H1 (cell line): ENCODE measurements around the gene API5. TPM values are rescaled to one million over a fixed set of nuclear protein-coding genes. Genes with fewer than 3 reads are reported as not detected.
"Not testable (repeated sequence)": the region's sequence is repeated elsewhere in the genome, so short reads cannot be mapped to it uniquely, and the experiment has no call there.

Experiments used
- CTCF ChIA-PET: fragments of 300-600 bp; sonication (Branson Sonifier 250); formaldehyde crosslinking; loops from one replicate; lab custom pipeline; 2021; ENCODE audit not compliant: partially characterized antibody; lab: Charles Lee
- POLR2A ChIA-PET: fragments of 300-600 bp; sonication (Branson Sonifier 250); formaldehyde crosslinking; loops from one replicate; lab custom pipeline; 2021; ENCODE audit warnings: inconsistent platforms; ENCODE audit not compliant: partially characterized antibody; lab: Charles Lee
- DNase-seq, 2 experiments: peaks; one replicate each; pipeline versions ENCODE4 v3.0.0 to v3.0.0-alpha.2; 2010 to 2022; ENCODE audit warnings: low spot score in 2 of 2, low read depth in 1 of 2, mixed read lengths in 1 of 2
- FAIRE-seq: peaks from 2 replicates; lab custom pipeline; 2011; peaks lifted over from hg19 to GRCh38; lab: Jason Lieb, UNC
- H2AFZ ChIP-seq: 2 replicates; pipeline ENCODE4 v1.8.1; 2012; ENCODE audit warnings: low read length, inconsistent platforms
- H2AK5ac ChIP-seq: 2 replicates; pipeline ENCODE4 v1.6.1; 2013; ENCODE audit warnings: low read depth, low read length
- H2BK120ac ChIP-seq: replicated peaks from 2 replicates; pipeline ENCODE3; 2013; ENCODE audit warnings: low read depth, low read length, inconsistent platforms
- H2BK12ac ChIP-seq: 2 replicates; pipeline ENCODE4 v1.6.1; 2013; ENCODE audit warnings: low read depth, low read length
- H2BK15ac ChIP-seq: 2 replicates; pipeline ENCODE4 v1.6.1; 2013; ENCODE audit warnings: low read length
- H2BK20ac ChIP-seq: 2 replicates; pipeline ENCODE4 v1.6.1; 2013; ENCODE audit warnings: low read length
- H2BK5ac ChIP-seq: 2 replicates; pipeline ENCODE4 v1.6.1; 2013; ENCODE audit warnings: low read depth, low read length
- H3K14ac ChIP-seq: 2 replicates; pipeline ENCODE4 v1.6.1; 2013; ENCODE audit warnings: inconsistent platforms; ENCODE audit not compliant: insufficient read length
- H3K18ac ChIP-seq: 2 replicates; pipeline ENCODE4 v1.6.1; 2013; ENCODE audit warnings: low read length; ENCODE audit errors: extremely low read depth
- H3K23ac ChIP-seq: 2 replicates; pipeline ENCODE4 v1.6.1; 2013; ENCODE audit warnings: inconsistent platforms; ENCODE audit not compliant: insufficient read length
- H3K23me2 ChIP-seq: 2 replicates; pipeline ENCODE4 v1.6.1; 2013; ENCODE audit warnings: low read depth, low read length
- H3K27ac ChIP-seq: 2 replicates; pipeline ENCODE4 v1.6.1; 2011; ENCODE audit warnings: low read depth, low read length, inconsistent platforms
- H3K27me3 ChIP-seq, 4 experiments: replicated peaks in 1 of 4; 1 replicate in 1 of 4; 2 replicates in 3 of 4; pipeline versions ENCODE4 v1.6.1 to v1.8.1; 2011 to 2013; ENCODE audit warnings: low read length in 3 of 4, mild to moderate bottlenecking in 3 of 4, inconsistent platforms in 2 of 4, mixed read lengths in 2 of 4, moderate library complexity in 1 of 4; ENCODE audit not compliant: control insufficient read depth in 3 of 4, insufficient read depth in 3 of 4; ENCODE audit errors: extremely low read depth in 1 of 4
- H3K36me3 ChIP-seq, 4 experiments: 2 replicates each; pipeline versions ENCODE4 v1.6.1 to v1.8.1; 2011 to 2013; ENCODE audit warnings: mild to moderate bottlenecking in 4 of 4, low read length in 3 of 4, moderate library complexity in 2 of 4, control low read depth in 1 of 4, inconsistent platforms in 1 of 4; ENCODE audit not compliant: insufficient read depth in 4 of 4, control insufficient read depth in 2 of 4
- H3K4ac ChIP-seq: replicated peaks from 2 replicates; pipeline ENCODE3; 2013; ENCODE audit warnings: low read length, low read depth, mixed read lengths, inconsistent platforms; ENCODE audit not compliant: insufficient read length
- H3K4me1 ChIP-seq, 4 experiments: replicated peaks in 1 of 4; 1 replicate in 1 of 4; 2 replicates in 3 of 4; pipeline versions ENCODE4 v1.6.1 to v1.8.1; 2011 to 2013; ENCODE audit warnings: low read length in 3 of 4, inconsistent platforms in 2 of 4, mixed read lengths in 1 of 4; ENCODE audit not compliant: insufficient read depth in 4 of 4, control insufficient read depth in 3 of 4
- H3K4me2 ChIP-seq, 2 experiments: 2 replicates each; pipeline versions ENCODE4 v1.6.1 to v1.8.1; 2011 to 2013; ENCODE audit warnings: low read depth in 2 of 2, low read length in 2 of 2, control low read depth in 1 of 2, inconsistent platforms in 1 of 2, mild to moderate bottlenecking in 1 of 2; ENCODE audit not compliant: insufficient read depth in 1 of 2
- H3K4me3 ChIP-seq, 4 experiments: fragments of 200-600, 300-600 bp in 1 of 4; sonication (generic), shearing (Covaris generic), sonication (Bioruptor Twin) in 1 of 4; 2 replicates each; pipeline versions ENCODE4 v1.5.1 to v1.8.1; 2011 to 2016; ENCODE audit warnings: low read length in 4 of 4, low read depth in 3 of 4, control low read depth in 2 of 4, inconsistent platforms in 2 of 4, mild to moderate bottlenecking in 2 of 4, mixed read lengths in 1 of 4, moderate library complexity in 1 of 4; ENCODE audit not compliant: insufficient read depth in 2 of 4; ENCODE audit errors: extremely low read depth in 1 of 4
- H3K56ac ChIP-seq: replicated peaks from 2 replicates; pipeline ENCODE3; 2013; ENCODE audit warnings: low read depth, mild to moderate bottlenecking, mixed read lengths, low read length, inconsistent platforms; ENCODE audit not compliant: insufficient read length
- H3K79me1 ChIP-seq: 2 replicates; pipeline ENCODE4 v1.6.1; 2013; ENCODE audit warnings: low read depth, low read length, control low read depth
- H3K79me2 ChIP-seq, 2 experiments: 2 replicates each; pipeline versions ENCODE4 v1.6.1 to v1.8.1; 2012 to 2013; ENCODE audit warnings: low read length in 2 of 2, mild to moderate bottlenecking in 2 of 2, inconsistent platforms in 1 of 2; ENCODE audit not compliant: insufficient read depth in 2 of 2, control insufficient read depth in 1 of 2
- H3K9ac ChIP-seq, 4 experiments: replicated peaks in 1 of 4; 1 replicate in 1 of 4; 2 replicates in 3 of 4; pipeline versions ENCODE4 v1.6.1 to v1.8.1; 2011 to 2013; ENCODE audit warnings: low read depth in 3 of 4, low read length in 3 of 4, control low read depth in 2 of 4, mild to moderate bottlenecking in 2 of 4, moderate library complexity in 2 of 4, inconsistent platforms in 1 of 4; ENCODE audit errors: extremely low read depth in 1 of 4
- H3K9me3 ChIP-seq, 2 experiments: 2 replicates each; pipeline versions ENCODE4 v1.6.1 to v1.8.1; 2012 to 2013; ENCODE audit warnings: mild to moderate bottlenecking in 2 of 2, moderate library complexity in 2 of 2, control low read depth in 1 of 2, inconsistent platforms in 1 of 2, low read depth in 1 of 2, low read length in 1 of 2, mixed read lengths in 1 of 2; ENCODE audit not compliant: insufficient read depth in 2 of 2
- H4K20me1 ChIP-seq, 2 experiments: replicated peaks in 1 of 2; 2 replicates each; pipeline versions ENCODE3 to v1.8.1; 2011 to 2013; ENCODE audit warnings: inconsistent platforms in 2 of 2, low read length in 2 of 2, mild to moderate bottlenecking in 1 of 2; ENCODE audit not compliant: insufficient read depth in 2 of 2, control insufficient read depth in 1 of 2
- H4K5ac ChIP-seq: 2 replicates; pipeline ENCODE4 v1.6.1; 2013; ENCODE audit warnings: low read length, low read depth, mixed read lengths, inconsistent platforms; ENCODE audit not compliant: insufficient read length
- H4K8ac ChIP-seq: 2 replicates; pipeline ENCODE4 v1.8.0; 2013; ENCODE audit warnings: mild to moderate bottlenecking, moderate library complexity, low read length, inconsistent platforms; ENCODE audit not compliant: insufficient read depth; ENCODE audit errors: extremely low read depth
- H4K91ac ChIP-seq: replicated peaks from 2 replicates; pipeline ENCODE3; 2013; ENCODE audit warnings: low read length, mixed read lengths, inconsistent platforms; ENCODE audit not compliant: insufficient read length
- POLR2A ChIP-seq, 2 experiments: IDR thresholded peaks; 1 replicate in 1 of 2; 2 replicates in 1 of 2; pipeline ENCODE4 v1.6.1; 2011; ENCODE audit warnings: low read depth in 2 of 2, low read length in 2 of 2, mild to moderate bottlenecking in 2 of 2; ENCODE audit errors: control extremely low read depth in 1 of 2
- WGBS, 2 experiments: shearing (Covaris generic) in 1 of 2; methylation state at CpG; one replicate each; pipeline versions ENCODE4 v1.1.6 to v1.1.7; 2013 to 2015; ENCODE audit warnings: low lambda C conversion rate in 2 of 2, mixed read lengths in 2 of 2, inconsistent platforms in 1 of 2, low coverage in 1 of 2, missing lambda C conversion rate in 1 of 2; ENCODE audit not compliant: insufficient replicate concordance in 2 of 2, insufficient coverage in 1 of 2, insufficient read length in 1 of 2; ENCODE audit errors: extremely low coverage in 1 of 2, missing lambda C conversion rate in 1 of 2; 5-methylcytosine and 5-hydroxymethylcytosine counted together
- polyA plus RNA-seq, 7 experiments: library from polyadenylated mRNA; depleted of rRNA in 3 of 7; stranded (reverse) in 5 of 7; unstranded in 2 of 7; fragments of >200 nt in 5 of 7; fragments of 200-250 nt in 2 of 7; gene quantifications; 1 replicate in 5 of 7; 2 replicates in 1 of 7; 4 replicates in 1 of 7; pipeline versions ENCODE4 v1.2.1 to v1.2.3, GENCODE V29; 2011 to 2013; ENCODE audit warnings: missing spikeins in 2 of 7, mixed read lengths in 2 of 7
- total RNA-seq: library from RNA; stranded (reverse); fragmentation: NEBNext Ultra II Directional; extraction: Animal tissue kit (Norgen Biotek cat#: 25700); gene quantifications from 2 replicates; pipeline ENCODE4 v1.2.1, GENCODE V29; 2021

Gene API5
- total and polyA plus RNA-seq, 2 of the 8 experiments (the other 6 are each of a cell fraction or from before 2014, with no cell fraction given) = 39.1 to 155 TPM

DNA sequence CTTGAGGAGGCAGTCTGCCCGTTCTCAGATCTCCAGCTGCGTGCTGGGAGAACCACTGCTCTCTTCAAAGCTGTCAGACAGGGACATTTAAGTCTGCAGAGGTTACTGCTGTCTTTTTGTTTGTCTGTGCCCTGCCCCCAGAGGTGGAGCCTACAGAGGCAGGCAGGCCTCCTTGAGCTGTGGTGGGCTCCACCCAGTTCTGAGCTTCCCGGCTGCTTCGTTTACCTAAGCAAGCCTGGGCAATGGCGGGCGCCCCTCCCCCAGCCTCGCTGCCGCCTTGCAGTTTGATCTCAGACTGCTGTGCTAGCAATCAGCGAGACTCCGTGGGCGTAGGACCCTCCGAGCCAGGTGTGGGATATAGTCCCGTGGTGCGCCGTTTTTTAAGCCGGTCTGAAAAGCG, 39.6 kb downstream of the API5 start:
- TF ChIP-seq POLR2A (IDR thresholded peaks at IDR 0.05; ENCODE audit: control extremely low read depth in 1 of 2, low read depth in 2 of 2, low read length in 2 of 2) = 0 out of 3 replicates have a peak, but pooled peaks of 1 of the 2 experiments have one; percentile 46
- WGBS, 2 experiments = 15% methylated on average over 6 of the region's 17 CpGs; no CpG with 5 or more reads in 1 of the 2 experiments
- H3K4me3 ChIP-seq, H4K8ac ChIP-seq, H4K91ac ChIP-seq, H3K27me3 ChIP-seq, H4K20me1 ChIP-seq, H3K23ac ChIP-seq, H2AK5ac ChIP-seq, H2BK20ac ChIP-seq, H3K18ac ChIP-seq, H3K4me1 ChIP-seq, H2BK120ac ChIP-seq, H3K23me2 ChIP-seq, H3K9me3 ChIP-seq, H3K4ac ChIP-seq, H3K27ac ChIP-seq, H3K79me1 ChIP-seq, H3K79me2 ChIP-seq, H3K36me3 ChIP-seq, H3K9ac ChIP-seq, H3K14ac ChIP-seq, H4K5ac ChIP-seq, H2BK5ac ChIP-seq, CTCF ChIA-PET, H2BK12ac ChIP-seq, H2AFZ ChIP-seq, H2BK15ac ChIP-seq, H3K56ac ChIP-seq, FAIRE-seq: not testable (repeated sequence)
- DNase-seq = peak in 1 of 2 experiments; percentile 54
- H3K4me2 ChIP-seq = peak overlapping the region in 1 of 2 experiments; percentile 25; a peak in 1 of 4 replicates
- POLR2A ChIA-PET = interaction anchor here (1.2 to 1.5 kb wide), 2 partner anchors 9 to 16 kb away, joined by 3 read pairs; no protein-coding TSS in a partner anchor
